K562 (cell line): ENCODE measurements around the gene DTD1.

Experiments used
- CBFA2T3 ChIP-seq: fragments of 450-650 bp; IDR thresholded peaks from 2 replicates; pipeline ENCODE4 v1.6.1; 2017
- CCAR2 ChIP-seq: fragments of 200-400 bp; formaldehyde crosslinking; IDR thresholded peaks from 2 replicates; pipeline ENCODE4 v1.6.1; 2017; ENCODE audit warnings: mild to moderate bottlenecking, low read depth, low read length
- CTCF ChIP-seq, 3 experiments: IDR thresholded peaks in 2 of 3; conservative IDR thresholded peaks in 1 of 3; 2 replicates each; pipeline ENCODE4 v1.5.1; 2011 to 2012; ENCODE audit warnings: low read length in 3 of 3, mild to moderate bottlenecking in 3 of 3, control low read depth in 2 of 3, improper control_type of control experiment in 1 of 3, inconsistent platforms in 1 of 3, low read depth in 1 of 3, mixed read lengths in 1 of 3, moderate library complexity in 1 of 3; ENCODE audit not compliant: insufficient read depth in 2 of 3
- E2F4 ChIP-seq: sonication (generic); formaldehyde crosslinking; IDR thresholded peaks from 2 replicates; pipeline ENCODE4 v1.8.0; 2022; ENCODE audit warnings: mild to moderate bottlenecking, low read depth, missing genetic modification reagents
- IRF2 ChIP-seq: sonication (generic); formaldehyde crosslinking; IDR thresholded peaks from 2 replicates; pipeline ENCODE4 v1.8.1; 2022; ENCODE audit warnings: mild to moderate bottlenecking, missing genetic modification reagents
- POLR3A ChIP-seq: IDR thresholded peaks from 2 replicates; pipeline ENCODE4 v1.6.1; 2011; ENCODE audit warnings: borderline replicate concordance, mild to moderate bottlenecking, moderate library complexity; ENCODE audit not compliant: insufficient read length, insufficient read depth; ENCODE audit errors: extremely low read depth
- U2AF2 ChIP-seq: fragments of 200-400 bp; formaldehyde crosslinking; optimal IDR thresholded peaks from 2 replicates; pipeline ENCODE3; 2017; ENCODE audit warnings: low read depth, mild to moderate bottlenecking, low read length
- ZNF12 ChIP-seq: sonication (generic); formaldehyde crosslinking; IDR thresholded peaks from 2 replicates; pipeline ENCODE4 v1.4.0; 2020; ENCODE audit warnings: mild to moderate bottlenecking, missing genetic modification reagents
- TF ChIP-seq, protein P1 (sequence below): sonication (generic); formaldehyde crosslinking; IDR thresholded peaks from 2 replicates; pipeline ENCODE4 v1.8.1; 2023; ENCODE audit warnings: mild to moderate bottlenecking, missing genetic modification reagents

DNA sequence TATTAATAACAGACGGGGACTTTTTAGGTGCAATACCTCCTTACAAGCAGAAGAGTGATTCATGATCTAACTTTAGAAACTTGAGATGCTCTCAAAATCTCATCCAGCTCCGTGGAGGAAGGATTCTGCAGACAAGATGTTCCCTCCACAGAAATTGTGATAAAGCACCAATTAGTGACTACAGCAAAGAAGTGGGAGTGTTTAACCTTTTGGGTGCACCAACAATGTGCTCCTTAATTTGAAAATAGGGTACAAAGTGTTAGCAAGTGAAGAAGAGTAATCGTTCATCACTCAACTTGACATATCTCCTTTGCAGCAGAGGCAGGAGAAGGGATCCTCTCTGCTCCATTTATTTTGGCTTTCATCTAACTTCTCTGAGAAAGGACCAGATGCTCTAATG is 202.9 kb downstream of the DTD1 start:
- TF ChIP-seq CBFA2T3 (no peak), U2AF2 (no peak), POLR3A (no peak), ZNF12 (no peak), CTCF (IDR thresholded peaks at IDR 0.05 in 2 of 3, conservative IDR thresholded peaks at IDR 0.05 in 1 of 3; ENCODE audit: insufficient read depth in 2 of 3, low read depth in 1 of 3, low read length in 3 of 3) (no peak), IRF2 (CRISPR knock-in tag) (no peak), CCAR2 (no peak), E2F4 (CRISPR knock-in tag) (no peak)
- TF ChIP-seq, protein P1, sequence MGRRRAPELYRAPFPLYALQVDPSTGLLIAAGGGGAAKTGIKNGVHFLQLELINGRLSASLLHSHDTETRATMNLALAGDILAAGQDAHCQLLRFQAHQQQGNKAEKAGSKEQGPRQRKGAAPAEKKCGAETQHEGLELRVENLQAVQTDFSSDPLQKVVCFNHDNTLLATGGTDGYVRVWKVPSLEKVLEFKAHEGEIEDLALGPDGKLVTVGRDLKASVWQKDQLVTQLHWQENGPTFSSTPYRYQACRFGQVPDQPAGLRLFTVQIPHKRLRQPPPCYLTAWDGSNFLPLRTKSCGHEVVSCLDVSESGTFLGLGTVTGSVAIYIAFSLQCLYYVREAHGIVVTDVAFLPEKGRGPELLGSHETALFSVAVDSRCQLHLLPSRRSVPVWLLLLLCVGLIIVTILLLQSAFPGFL (CRISPR knock-in tag): no peak
